GM19328 (cell line): Measurements from ENCODE around the gene JOSD1.

Source experiments
- ATAC-seq: cut with Tn5 transposase; IDR thresholded peaks from one replicate; pipeline ENCODE4 v1.9.1; 2021; ENCODE audit warnings: mild to moderate bottlenecking, moderate library complexity; ENCODE audit not compliant: unreplicated experiment

Gene JOSD1

GRCh38 chr22:38733724-38734381 lies 33.1 kb upstream of the JOSD1 start:
- no peak for ATAC-seq

- no peak for ATAC-seq
These were observed 32.6 kb upstream of the JOSD1 start for GRCh38 chr22:38733329-38733723.

GRCh38 chr22:38732251-38732815 lies 31.6 kb upstream of the JOSD1 start:
- ATAC-seq, result no peak

- no peak for ATAC-seq
These were observed 31.0 kb upstream of the JOSD1 start for GRCh38 chr22:38731703-38732161.

GRCh38 chr22:38730411-38730871 lies 29.7 kb upstream of the JOSD1 start:
- ATAC-seq, result no peak

GRCh38 chr22:38729946-38730345 lies 29.2 kb upstream of the JOSD1 start:
- ATAC-seq, result no peak

- ATAC-seq, result no peak
These were observed 28.4 kb upstream of the JOSD1 start for GRCh38 chr22:38728871-38729796.

GRCh38 chr22:38727530-38728451 lies 27.0 kb upstream of the JOSD1 start:
- no peak for ATAC-seq

GRCh38 chr22:38727123-38727522 lies 26.4 kb upstream of the JOSD1 start:
- no peak for ATAC-seq

GRCh38 chr22:38725900-38726655 lies 25.3 kb upstream of the JOSD1 start:
- no peak for ATAC-seq

GRCh38 chr22:38724926-38725571 lies 24.3 kb upstream of the JOSD1 start:
- no peak for ATAC-seq

GRCh38 chr22:38724176-38724575 lies 23.4 kb upstream of the JOSD1 start:
- no peak for ATAC-seq

GRCh38 chr22:38721551-38721950 lies 20.8 kb upstream of the JOSD1 start:
- no peak for ATAC-seq

GRCh38 chr22:38720350-38720749 lies 19.6 kb upstream of the JOSD1 start:
- ATAC-seq, result no peak

GRCh38 chr22:38719196-38719595 lies 18.5 kb upstream of the JOSD1 start:
- no peak for ATAC-seq

- no peak for ATAC-seq
These were observed 17.7 kb upstream of the JOSD1 start for GRCh38 chr22:38718414-38718813.

- ATAC-seq, result no peak
These were observed 16.5 kb upstream of the JOSD1 start for GRCh38 chr22:38717244-38717643.

GRCh38 chr22:38716826-38717225 lies 16.1 kb upstream of the JOSD1 start:
- no peak for ATAC-seq

GRCh38 chr22:38716271-38716670 lies 15.5 kb upstream of the JOSD1 start:
- ATAC-seq, result no peak
